Stomach smooth muscle (tissue), 2 donors: ENCODE results near the gene ARMC9.

ENCODE experiments used
- H3K27ac ChIP-seq: one replicate; pipeline ENCODE4 v1.7.0; 2013; ENCODE audit warnings: mild to moderate bottlenecking, low read length, inconsistent platforms
- H3K27me3 ChIP-seq, 2 donors: one replicate each; pipeline ENCODE4 v1.7.0; 2013; ENCODE audit warnings: low read length in 2 of 2; ENCODE audit not compliant: insufficient read depth in 2 of 2, control insufficient read depth in 1 of 2
- H3K36me3 ChIP-seq, 2 donors: one replicate each; pipeline ENCODE4 v1.7.0; 2013; ENCODE audit warnings: low read length in 2 of 2; ENCODE audit not compliant: control insufficient read depth in 2 of 2, insufficient read depth in 2 of 2
- H3K4me1 ChIP-seq: one replicate; pipeline ENCODE4 v1.7.0; 2013; ENCODE audit warnings: low read length; ENCODE audit not compliant: control insufficient read depth, insufficient read depth
- H3K4me3 ChIP-seq, 2 donors: one replicate each; pipeline ENCODE4 v1.7.0; 2013; ENCODE audit warnings: low read length in 2 of 2
- H3K9ac ChIP-seq, 2 donors: one replicate each; pipeline ENCODE4 v1.7.0; 2013; ENCODE audit warnings: low read length in 2 of 2, mild to moderate bottlenecking in 1 of 2
- H3K9me3 ChIP-seq, 2 donors: one replicate each; pipeline ENCODE4 v1.7.0; 2013; ENCODE audit warnings: low read length in 2 of 2; ENCODE audit not compliant: control insufficient read depth in 2 of 2
- donor health status: healthy.
- donor health status: Pancreatic carcinoma.

The ARMC9 gene

DNA sequence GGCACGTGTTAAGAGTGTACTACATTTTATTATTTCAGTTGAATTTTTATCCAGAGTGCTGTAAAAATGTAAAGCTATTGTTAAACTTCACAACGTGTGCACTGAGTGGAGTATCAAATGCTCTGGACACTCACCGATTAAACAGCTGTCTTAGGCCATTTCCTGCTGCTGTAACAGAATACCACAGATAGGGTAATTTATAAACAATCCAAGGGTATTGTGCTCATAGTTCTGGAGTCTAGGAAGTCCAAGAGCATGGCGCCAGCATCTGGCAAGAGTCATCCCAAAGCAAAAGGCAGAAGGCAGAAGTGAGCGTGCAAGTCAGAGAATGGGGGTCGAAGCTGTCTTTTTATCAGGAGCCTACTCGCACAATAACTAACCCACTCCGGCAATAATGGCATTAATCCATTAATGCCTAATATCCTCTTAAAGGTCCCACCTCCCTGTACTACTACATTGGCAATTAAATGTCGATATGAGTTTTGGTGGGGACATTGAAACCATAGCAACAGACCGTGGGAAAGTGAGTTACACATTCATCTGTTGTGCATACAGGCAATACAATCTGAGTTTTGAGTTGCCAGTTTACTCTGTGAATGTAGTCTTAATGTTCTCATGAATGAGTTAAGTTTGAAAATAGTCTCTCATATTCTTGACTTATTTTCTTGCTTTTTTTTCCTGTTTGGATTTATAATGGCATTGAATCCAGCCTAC, 64.8 kb downstream of the ARMC9 start:
- Histone ChIP-seq H3K4me3 (no peak overlapping the region), H3K27me3 (no peaks in the 10 kb centered on the region), H3K9ac (no peak overlapping the region), H3K9me3 (no peaks in the 10 kb centered on the region), H3K36me3 (peaks cover 21 to 37% of the 10 kb centered on the region in 2 donors), H3K4me1 (no peaks in the 10 kb centered on the region), H3K27ac (no peak overlapping the region)

DNA sequence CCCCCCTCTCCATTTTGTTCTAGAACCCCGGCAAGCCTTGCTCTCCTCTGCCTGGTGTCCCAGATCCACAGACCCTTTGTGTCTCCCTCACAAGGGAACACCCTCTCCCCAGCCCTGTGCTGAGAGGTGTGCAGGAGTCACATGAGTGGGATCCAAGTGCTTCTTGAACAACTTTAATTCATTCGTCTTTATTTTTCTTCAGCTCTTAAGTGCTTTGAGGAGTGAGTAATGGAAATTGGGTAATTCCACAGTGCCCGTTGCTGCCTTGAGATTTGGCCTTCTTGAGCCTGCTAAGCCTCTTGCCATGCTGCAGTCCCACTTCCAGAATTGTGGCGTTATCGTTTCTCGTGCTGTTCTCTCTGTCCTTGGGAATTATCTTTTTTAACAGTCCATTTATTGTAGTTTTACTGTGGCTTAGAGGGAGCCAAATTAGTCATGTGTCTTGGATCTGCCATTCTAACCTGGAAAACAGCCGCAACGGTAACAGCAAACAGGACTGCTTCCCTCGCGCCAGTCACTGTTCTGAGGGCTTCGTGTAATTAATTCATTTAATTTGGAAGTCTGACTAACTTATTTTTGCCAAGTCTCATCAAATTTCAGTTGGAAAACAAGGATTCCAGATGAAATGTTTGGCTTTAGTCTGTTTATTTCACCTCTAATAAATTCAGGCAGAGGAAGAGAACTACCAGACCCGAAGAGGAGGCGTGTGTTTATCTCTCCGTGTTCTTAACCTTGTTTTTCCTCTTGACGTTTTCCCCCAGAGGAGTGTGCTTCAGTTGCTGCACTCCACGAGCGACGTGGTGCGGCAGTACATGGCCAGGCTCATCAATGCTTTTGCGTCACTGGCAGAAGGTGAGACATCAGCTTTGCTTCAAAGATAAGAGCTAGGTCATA, 72.0 kb downstream of the ARMC9 start:
- Histone ChIP-seq H3K27me3 (no peaks in the 10 kb centered on the region), H3K9ac (no peak overlapping the region), H3K36me3 (peaks cover 6 to 31% of the 10 kb centered on the region in 2 donors), H3K4me1 (no peaks in the 10 kb centered on the region), H3K9me3 (no peaks in the 10 kb centered on the region), H3K4me3 (no peak overlapping the region), H3K27ac (no peak overlapping the region)

DNA sequence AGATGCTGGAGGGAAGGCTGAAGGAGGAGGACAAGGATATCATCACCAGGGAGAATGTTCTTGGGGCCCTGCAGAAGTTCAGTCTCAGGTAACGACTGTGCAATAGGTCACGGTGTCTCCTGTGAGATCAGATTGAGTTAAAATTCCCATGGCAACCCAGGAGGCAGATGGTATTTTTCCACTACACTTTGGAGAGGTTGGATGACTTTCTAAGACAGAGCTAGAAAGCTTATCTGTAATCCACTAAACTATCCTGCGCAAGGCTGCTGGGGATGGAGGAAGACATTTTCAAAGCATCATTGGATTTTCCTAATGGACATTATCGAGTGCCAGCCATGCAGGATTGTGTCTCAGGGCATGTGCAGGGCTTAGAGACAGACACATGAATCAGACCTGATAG, 74.6 kb downstream of the ARMC9 start:
- no peak overlapping the region for H3K27ac ChIP-seq
- H3K4me1 ChIP-seq = no peaks in the 10 kb centered on the region
- H3K9me3 ChIP-seq = no peaks in the 10 kb centered on the region
- H3K4me3 ChIP-seq = no peak overlapping the region
- H3K27me3 ChIP-seq = no peaks in the 10 kb centered on the region
- H3K36me3 ChIP-seq = peaks cover 13 to 43% of the 10 kb centered on the region in 2 donors
- H3K9ac ChIP-seq = no peak overlapping the region

DNA sequence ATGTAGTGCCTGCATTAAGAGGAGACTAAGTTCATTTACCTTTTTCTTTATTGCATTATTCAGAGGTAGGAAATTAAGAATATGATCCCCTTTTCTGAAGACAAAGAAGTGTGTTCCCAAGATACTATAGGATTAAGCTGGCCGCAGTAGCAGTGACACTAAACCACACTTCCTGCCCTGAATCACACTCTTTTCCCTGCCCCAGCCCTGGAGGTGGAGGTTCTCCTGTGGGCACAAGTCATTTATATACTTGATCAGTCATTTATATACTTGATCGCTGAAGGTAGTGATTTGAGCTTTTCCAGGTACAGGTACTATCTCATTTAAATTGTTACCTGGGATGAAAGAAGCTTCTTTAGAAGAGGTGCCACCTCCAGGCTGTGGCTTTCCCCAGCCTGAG, 78.6 kb downstream of the ARMC9 start:
- Histone ChIP-seq H3K9ac (no peak overlapping the region), H3K9me3 (no peaks in the 10 kb centered on the region), H3K27ac (no peak overlapping the region), H3K4me1 (no peaks in the 10 kb centered on the region), H3K4me3 (no peak overlapping the region), H3K27me3 (no peaks in the 10 kb centered on the region), H3K36me3 (peaks cover 18 to 50% of the 10 kb centered on the region in 2 donors)

DNA sequence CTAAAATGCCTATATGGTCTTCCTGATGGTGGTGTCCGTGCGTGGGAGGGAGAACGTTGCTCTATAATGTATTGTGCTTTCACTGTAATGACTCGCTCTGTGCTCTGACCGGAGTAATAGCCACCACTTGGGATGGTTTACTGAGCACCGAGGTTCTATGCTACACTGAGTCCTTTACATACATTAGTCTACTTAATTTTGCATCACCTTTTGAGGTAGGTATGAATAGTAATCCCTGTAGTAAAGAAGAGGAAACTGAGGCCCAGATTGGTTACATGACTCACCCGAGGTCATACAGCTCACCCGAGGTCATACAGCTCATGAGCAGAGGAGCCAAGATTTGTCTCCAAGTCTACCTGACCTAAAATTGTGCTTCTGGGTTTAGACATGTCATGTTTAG, 79.5 kb downstream of the ARMC9 start:
- Histone ChIP-seq H3K4me1 (no peaks in the 10 kb centered on the region), H3K36me3 (peaks cover 17 to 50% of the 10 kb centered on the region in 2 donors), H3K9me3 (no peaks in the 10 kb centered on the region), H3K27ac (no peak overlapping the region), H3K4me3 (no peak overlapping the region), H3K27me3 (no peaks in the 10 kb centered on the region), H3K9ac (no peak overlapping the region)

DNA sequence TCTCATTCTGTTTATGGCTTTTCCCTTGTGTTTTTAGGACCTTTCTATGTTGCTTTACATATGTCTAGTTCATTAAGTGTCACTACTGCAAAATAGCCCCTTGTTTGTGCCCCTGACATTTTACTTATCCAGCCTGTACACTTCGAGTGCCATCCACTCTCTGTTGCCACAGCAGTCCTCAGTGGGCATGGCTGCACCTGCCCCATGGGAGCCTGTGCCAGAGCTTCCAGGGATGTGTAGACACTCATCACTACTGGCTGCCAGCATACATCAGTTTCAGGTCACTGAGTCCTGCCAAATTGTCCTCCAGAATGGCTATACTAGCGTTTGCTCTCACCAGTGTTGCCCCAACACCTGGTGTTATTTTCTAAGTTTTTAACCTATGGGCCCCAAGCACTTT, 80.4 kb downstream of the ARMC9 start:
- H3K27ac ChIP-seq = no peak overlapping the region

DNA sequence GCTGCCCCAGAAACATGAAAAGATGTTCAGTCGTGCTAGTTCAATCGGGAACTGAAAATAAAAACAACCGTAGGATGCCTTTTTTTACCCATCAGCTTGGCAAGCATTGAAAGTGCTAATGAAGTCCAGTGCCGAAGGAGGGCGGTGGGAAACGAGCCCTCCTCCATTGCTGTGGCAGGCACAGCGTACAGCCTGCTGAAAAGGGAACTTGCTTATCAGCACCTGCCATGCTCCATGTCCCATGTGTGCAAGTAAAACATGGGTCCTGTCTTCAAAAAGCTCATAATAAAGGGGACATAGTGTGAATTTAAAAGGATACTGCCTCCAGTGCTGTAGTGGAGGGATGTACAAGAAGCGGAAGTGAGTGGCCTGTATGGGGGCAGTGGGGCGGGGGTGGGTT, 82.4 kb downstream of the ARMC9 start:
- peaks cover 15 to 34% of the 10 kb centered on the region in 2 donors for H3K36me3 ChIP-seq
- H3K27me3 ChIP-seq = no peaks in the 10 kb centered on the region

More for the DNA sequence above, 80.4 kb downstream of the ARMC9 start:
- no peak overlapping the region for H3K4me3 ChIP-seq
- H3K4me1 ChIP-seq = no peaks in the 10 kb centered on the region
- peaks cover 15 to 44% of the 10 kb centered on the region in 2 donors for H3K36me3 ChIP-seq
- no peaks in the 10 kb centered on the region for H3K27me3 ChIP-seq
- H3K9ac ChIP-seq = no peak overlapping the region
- no peaks in the 10 kb centered on the region for H3K9me3 ChIP-seq

GRCh38 chr2:231284296-231284695, 85.9 kb downstream of the ARMC9 start:
- Histone ChIP-seq H3K4me1 (no peaks in the 10 kb centered on the region), H3K9ac (no peak overlapping the region), H3K27me3 (no peaks in the 10 kb centered on the region), H3K4me3 (no peak overlapping the region), H3K27ac (no peak overlapping the region), H3K36me3 (peaks cover 8 to 24% of the 10 kb centered on the region in 2 donors), H3K9me3 (no peaks in the 10 kb centered on the region)

More for the DNA sequence above, 82.4 kb downstream of the ARMC9 start:
- no peak overlapping the region for H3K9ac ChIP-seq
- no peaks in the 10 kb centered on the region for H3K4me1 ChIP-seq
- H3K27ac ChIP-seq = no peak overlapping the region
- no peak overlapping the region for H3K4me3 ChIP-seq
- no peaks in the 10 kb centered on the region for H3K9me3 ChIP-seq

DNA sequence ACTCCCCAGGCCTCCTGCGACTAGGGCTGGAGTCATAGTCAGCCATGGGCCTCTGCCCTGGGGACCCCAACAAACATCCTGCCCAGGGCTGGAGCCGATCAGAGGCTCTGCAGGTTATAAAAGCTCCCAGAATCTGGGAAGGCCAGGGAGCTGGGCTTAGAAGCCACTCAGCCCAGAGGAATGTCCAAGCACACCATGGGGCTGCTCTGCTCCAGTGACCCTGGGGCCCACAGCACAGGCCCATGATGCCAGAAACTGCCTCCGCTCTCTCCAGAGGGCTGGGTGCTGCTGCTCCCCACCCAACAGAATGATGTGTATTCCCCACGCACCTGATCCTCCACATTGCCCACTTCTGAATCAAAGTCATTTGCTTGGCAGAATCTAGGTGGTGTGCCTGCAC, 88.5 kb downstream of the ARMC9 start:
- Histone ChIP-seq H3K27ac (no peak overlapping the region), H3K4me3 (no peak overlapping the region), H3K9ac (no peak overlapping the region), H3K4me1 (no peaks in the 10 kb centered on the region), H3K36me3 (peaks cover 11 to 25% of the 10 kb centered on the region in 2 donors), H3K9me3 (no peaks in the 10 kb centered on the region), H3K27me3 (no peaks in the 10 kb centered on the region)

- Histone ChIP-seq H3K4me3 (no peak overlapping the region), H3K27ac (no peak overlapping the region), H3K36me3 (peaks cover 11 to 31% of the 10 kb centered on the region in 2 donors), H3K9ac (no peak overlapping the region), H3K27me3 (no peaks in the 10 kb centered on the region), H3K9me3 (no peaks in the 10 kb centered on the region), H3K4me1 (no peaks in the 10 kb centered on the region)
These were observed 89.3 kb downstream of the ARMC9 start for GRCh38 chr2:231287696-231288095.

DNA sequence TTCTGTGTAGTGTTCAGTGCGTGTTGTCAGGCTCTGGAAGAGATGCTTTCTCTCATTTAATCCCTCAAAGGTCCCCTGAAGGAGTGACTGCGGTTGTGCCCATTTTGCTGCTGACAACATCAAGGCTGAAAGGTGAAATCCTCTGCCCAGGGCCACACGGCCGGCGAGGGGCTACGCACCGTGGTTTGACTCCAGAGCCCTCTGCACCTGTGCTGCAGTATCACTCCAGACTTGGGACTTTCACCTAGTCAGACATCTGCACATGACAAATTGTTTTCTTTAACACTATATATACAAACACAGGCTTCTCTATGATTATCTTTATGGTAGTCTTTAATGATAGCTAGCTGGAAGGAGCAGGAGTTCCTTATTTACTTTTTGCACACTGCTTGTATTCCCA, 90.2 kb downstream of the ARMC9 start:
- no peaks in the 10 kb centered on the region for H3K27me3 ChIP-seq
- H3K9me3 ChIP-seq = no peaks in the 10 kb centered on the region
- no peaks in the 10 kb centered on the region for H3K4me1 ChIP-seq
- H3K9ac ChIP-seq = no peak overlapping the region
- no peak overlapping the region for H3K4me3 ChIP-seq
- no peak overlapping the region for H3K27ac ChIP-seq
- H3K36me3 ChIP-seq = peaks cover 11 to 32% of the 10 kb centered on the region in 2 donors
